ENCODE measurements around the gene PAXX.
A peak's percentile ranks its signal among the peaks of the same experiment; 100 is the strongest.

The PAXX gene

GRCh38 chr9:137034039-137034708 lies 42.0 kb downstream of the PAXX start:
- DNase-seq, result peak; percentile 22 to 41

GRCh38 chr9:137034709-137035506 lies 42.7 kb downstream of the PAXX start:
- peak; percentile 79 to 87 for DNase-seq

GRCh38 chr9:137035507-137035834 lies 43.2 kb downstream of the PAXX start:
- no peak for DNase-seq

- DNase-seq, result no peak
These were observed 43.7 kb downstream of the PAXX start for GRCh38 chr9:137035937-137036336.

GRCh38 chr9:137037035-137037434 lies 44.8 kb downstream of the PAXX start:
- DNase-seq, result no peak

- DNase-seq, result no peak
These were observed 45.3 kb downstream of the PAXX start for GRCh38 chr9:137037483-137037882.

GRCh38 chr9:137038916-137039315 lies 46.7 kb downstream of the PAXX start:
- DNase-seq, result no peak

- no peak for DNase-seq
These were observed 47.6 kb downstream of the PAXX start for GRCh38 chr9:137039611-137040366.

GRCh38 chr9:137040568-137040967 lies 48.3 kb downstream of the PAXX start:
- no peak for DNase-seq

- DNase-seq, result no peak
These were observed 48.9 kb downstream of the PAXX start for GRCh38 chr9:137041124-137041523.

GRCh38 chr9:137042751-137043727 lies 50.8 kb downstream of the PAXX start:
- no peak for DNase-seq
